C4-2B (cell line): ENCODE results near the gene ZNF414.

Source experiments
- CTCF ChIP-seq: fragments of 450-650 bp; conservative IDR thresholded peaks from 2 replicates; pipeline ENCODE4 v1.5.1; 2017; ENCODE audit warnings: mild to moderate bottlenecking
- ZFX ChIP-seq: fragments of 450-650 bp; IDR thresholded peaks from 2 replicates; pipeline ENCODE4 v1.6.1; 2017

DNA sequence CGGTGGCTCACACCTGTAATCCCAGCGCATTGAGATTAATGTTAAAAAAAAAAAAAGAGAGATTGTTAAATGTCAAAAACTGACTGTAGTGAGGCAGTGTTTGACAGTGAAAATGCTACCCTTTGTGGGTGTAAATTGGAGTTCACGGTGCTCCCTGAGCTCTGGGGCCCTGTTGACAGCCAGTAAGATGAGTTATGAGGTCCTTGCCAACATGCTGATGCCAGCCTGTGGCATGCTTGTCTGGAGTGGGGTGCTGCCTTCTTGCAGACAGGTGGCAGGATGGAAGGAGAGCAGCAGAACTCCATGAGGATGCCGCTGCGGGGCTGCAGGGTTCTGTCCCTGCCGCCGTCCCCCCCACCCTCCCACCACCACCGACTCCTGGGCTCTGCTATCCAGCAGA lies 37.4 kb downstream of the ZNF414 start:
- TF ChIP-seq CTCF = no peak
- TF ChIP-seq ZFX = no peak
